Endothelial cell of umbilical vein (primary cell): Measurements from ENCODE around the gene ZRANB1. TPM values are rescaled to one million over a fixed set of nuclear protein-coding genes. Genes with fewer than 3 reads are reported as not detected.

ENCODE experiments used
- BruUV-seq: library from RNA; stranded (reverse); fragments of 400-500 nt; replicated peaks from 2 replicates; lab custom pipeline; 2021; lab: Mats Ljungman, UMichigan
- CTCF ChIA-PET: fragments of 300-600, 350-600 bp; sonication (Branson Sonifier 250); formaldehyde crosslinking; loops from one replicate; lab custom pipeline; 2021; ENCODE audit warnings: antibody characterized with exemption, inconsistent platforms; lab: Charles Lee
- POLR2A ChIA-PET: fragments of 300-600, 350-600 bp; sonication (Branson Sonifier 250); formaldehyde crosslinking; loops from one replicate; lab custom pipeline; 2021; ENCODE audit warnings: antibody characterized with exemption, inconsistent platforms; lab: Charles Lee
- DNase-seq: peaks from one replicate; pipeline ENCODE4 v3.0.0-alpha.2; 2011; ENCODE audit warnings: low read depth, low spot score
- FAIRE-seq: peaks from 2 replicates; lab custom pipeline; 2011; peaks lifted over from hg19 to GRCh38; lab: Jason Lieb, UNC
- H2AFZ ChIP-seq: 2 replicates; pipeline ENCODE4 v1.6.0; 2012; ENCODE audit warnings: low read depth, low read length, control low read depth, inconsistent platforms
- H3K27ac ChIP-seq: 2 replicates; pipeline ENCODE4 v1.5.1; 2011; ENCODE audit warnings: low read depth, mild to moderate bottlenecking, control low read depth, low read length, moderate library complexity; ENCODE audit not compliant: insufficient read depth
- H3K27me3 ChIP-seq, 2 experiments: 2 replicates each; pipeline versions ENCODE4 v1.6.0 to v1.6.1; 2011; ENCODE audit warnings: low read length in 2 of 2, mixed read lengths in 1 of 2; ENCODE audit not compliant: control insufficient read depth in 2 of 2, insufficient read depth in 2 of 2
- H3K36me3 ChIP-seq, 2 experiments: 2 replicates in 1 of 2; 3 replicates in 1 of 2; pipeline ENCODE4 v1.5.1; 2011; ENCODE audit warnings: low read length in 2 of 2, mild to moderate bottlenecking in 1 of 2, moderate library complexity in 1 of 2; ENCODE audit not compliant: control insufficient read depth in 2 of 2, insufficient read depth in 2 of 2; ENCODE audit errors: extremely low read depth in 1 of 2
- H3K4me1 ChIP-seq: 3 replicates; pipeline ENCODE4 v1.5.1; 2011; ENCODE audit warnings: mild to moderate bottlenecking, low read length; ENCODE audit not compliant: control insufficient read depth, insufficient read depth; ENCODE audit errors: extremely low read depth
- H3K4me2 ChIP-seq: 2 replicates; pipeline ENCODE4 v1.6.1; 2011; ENCODE audit warnings: low read length, control low read depth, mixed read lengths; ENCODE audit not compliant: insufficient read depth
- H3K4me3 ChIP-seq, 3 experiments: fragments of 200-600 bp in 1 of 3; sonication (generic), shearing (Covaris generic) in 1 of 3; replicated peaks in 1 of 3; 2 replicates each; pipeline ENCODE4 v1.5.1; 2011 to 2016; ENCODE audit warnings: control low read depth in 3 of 3, low read length in 3 of 3, mild to moderate bottlenecking in 2 of 3, inconsistent platforms in 1 of 3, low read depth in 1 of 3, moderate library complexity in 1 of 3; ENCODE audit not compliant: insufficient read depth in 1 of 3
- H3K79me2 ChIP-seq: 2 replicates; pipeline ENCODE4 v1.6.0; 2012; ENCODE audit warnings: low read length, inconsistent platforms; ENCODE audit not compliant: control insufficient read depth, insufficient read depth
- H3K9ac ChIP-seq: replicated peaks from 2 replicates; pipeline ENCODE3; 2011; ENCODE audit warnings: low read length, control low read depth; ENCODE audit not compliant: insufficient read depth; ENCODE audit errors: extremely low read depth
- H3K9me1 ChIP-seq: replicated peaks from 3 replicates; pipeline ENCODE4 v1.6.0; 2011; ENCODE audit warnings: mild to moderate bottlenecking, low read length; ENCODE audit not compliant: control insufficient read depth, insufficient read depth; ENCODE audit errors: extremely low read depth
- H3K9me3 ChIP-seq: replicated peaks from 2 replicates; pipeline ENCODE4 v1.5.1; 2012; ENCODE audit warnings: low read length, inconsistent platforms; ENCODE audit not compliant: control insufficient read depth, insufficient read depth
- H4K20me1 ChIP-seq: replicated peaks from 2 replicates; pipeline ENCODE3; 2011; ENCODE audit warnings: mild to moderate bottlenecking, low read length; ENCODE audit not compliant: control insufficient read depth, insufficient read depth; ENCODE audit errors: extremely low read depth
- CTCF ChIP-seq, 2 donors: IDR thresholded peaks; 1 replicate in 1 of 2; 2 replicates in 1 of 2; pipeline ENCODE4 v1.5.1; 2011; ENCODE audit warnings: low read length in 2 of 2, mild to moderate bottlenecking in 2 of 2, moderate library complexity in 2 of 2, control low read depth in 1 of 2, inconsistent platforms in 1 of 2, low read depth in 1 of 2; ENCODE audit not compliant: insufficient read depth in 1 of 2; ENCODE audit errors: extremely low read depth in 1 of 2
- EZH2 ChIP-seq: IDR thresholded peaks from 2 replicates; pipeline ENCODE4 v1.6.1; 2012; ENCODE audit warnings: borderline replicate concordance, low read depth, mild to moderate bottlenecking, moderate library complexity, low read length, inconsistent platforms; ENCODE audit not compliant: severe bottlenecking
- FOS ChIP-seq: IDR thresholded peaks from 2 replicates; pipeline ENCODE4 v1.6.1; 2011; ENCODE audit warnings: mild to moderate bottlenecking, low read length, moderate library complexity, borderline replicate concordance; ENCODE audit not compliant: insufficient read depth
- GATA2 ChIP-seq: IDR thresholded peaks from 2 replicates; pipeline ENCODE4 v1.7.0; 2011; ENCODE audit warnings: low read depth, mild to moderate bottlenecking, moderate library complexity, mixed read lengths, low read length; ENCODE audit not compliant: insufficient read length, insufficient read depth
- JUN ChIP-seq: IDR thresholded peaks from 2 replicates; pipeline ENCODE4 v1.6.1; 2011; ENCODE audit warnings: borderline replicate concordance, low read depth; ENCODE audit not compliant: insufficient read length, insufficient read depth
- MYC ChIP-seq: IDR thresholded peaks from one replicate; pipeline ENCODE4 v1.6.1; 2011; ENCODE audit warnings: mild to moderate bottlenecking, low read depth, low read length
- POLR2A ChIP-seq: IDR thresholded peaks from 2 replicates; pipeline ENCODE4 v1.6.1; 2012; ENCODE audit warnings: low read depth, mild to moderate bottlenecking, control low read depth, low read length
- POLR2AphosphoS5 ChIP-seq: IDR thresholded peaks from 2 replicates; pipeline ENCODE4 v1.6.1; 2012; ENCODE audit warnings: low read depth, mild to moderate bottlenecking, control low read depth, low read length, moderate library complexity; ENCODE audit not compliant: insufficient read depth
- dilution Hi-C: fragments of 300-500 bp; cut with MboI; formaldehyde crosslinking; loops from one replicate; pipeline ENCODE4 v1.15.0; 2019; ENCODE audit warnings: low sequenced_read_pairs; ENCODE audit not compliant: extremely low pct_ligation_motif_present
- intact Hi-C: fragments of 100-400 bp; cut with micrococcal nuclease; formaldehyde crosslinking; loops from one replicate; pipeline ENCODE4 v1.10.0; 2022
- polyA plus RNA-seq, 4 experiments: library from polyadenylated mRNA; depleted of rRNA in 3 of 4; stranded (reverse) in 3 of 4; unstranded in 1 of 4; fragments of >200 nt; gene quantifications; 2 replicates each; pipeline versions ENCODE4 v1.2.1 to v1.2.3, GENCODE V29; 2011 to 2012; ENCODE audit warnings: missing spikeins in 1 of 4
- total RNA-seq: library from RNA; stranded (reverse); gene quantifications from 2 replicates; pipeline ENCODE4 v1.2.3, GENCODE V29; 2021
- TF ChIP-seq, protein P1 (sequence below): IDR thresholded peaks from 2 replicates; pipeline ENCODE4 v1.6.1; 2011; ENCODE audit not compliant: insufficient read depth, insufficient read length

Gene ZRANB1
- total and polyA plus RNA-seq, 2 donors (not counting 3 experiments of a cell fraction or from before 2014, with no cell fraction given) = 6.2 to 17.7 TPM

DNA sequence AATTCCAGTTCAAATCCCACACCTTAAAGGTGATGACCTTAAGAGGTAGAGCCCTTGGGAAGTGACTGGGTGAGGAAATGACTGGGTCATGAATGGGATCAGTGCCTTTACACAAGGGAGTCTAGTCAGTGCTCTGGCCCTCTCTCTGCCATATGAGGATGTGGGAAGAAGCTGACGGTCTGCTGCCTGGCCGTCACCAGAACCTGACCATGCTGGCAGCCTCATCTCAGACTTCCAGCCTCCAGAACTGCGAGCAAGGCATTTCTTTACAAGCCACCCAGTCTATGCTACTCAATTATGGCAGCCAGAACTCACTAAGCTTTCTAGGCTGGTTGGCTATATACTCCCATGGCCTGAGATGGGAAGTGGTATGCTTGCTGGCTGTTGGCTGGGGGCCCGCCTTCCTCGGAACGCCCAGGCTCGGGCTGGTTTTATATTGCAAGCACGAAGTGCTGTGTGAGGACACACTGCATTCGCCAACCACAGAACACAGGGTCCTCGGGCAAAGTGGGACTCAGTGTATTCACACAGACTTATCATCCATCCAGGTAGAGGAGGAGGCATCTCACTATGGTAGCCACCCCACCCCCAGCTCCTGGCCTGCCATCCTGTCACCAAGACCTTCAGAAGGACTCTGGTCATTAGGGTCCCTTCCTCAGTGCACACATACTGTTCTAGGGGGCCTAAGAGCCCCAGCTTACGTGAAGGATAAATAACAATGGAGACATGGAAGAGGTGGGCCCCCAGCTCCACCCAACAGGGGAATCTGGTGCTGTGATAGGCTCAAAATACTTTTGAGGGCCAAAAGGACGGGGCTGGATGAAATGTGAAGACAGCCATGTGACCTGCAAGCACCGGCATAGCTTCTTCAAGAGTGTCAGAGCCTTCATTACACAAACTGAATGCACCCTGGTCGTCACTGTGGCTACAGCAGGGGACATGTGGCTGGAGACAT is 49.0 kb downstream of the ZRANB1 start:
- FAIRE-seq (no peak), DNase-seq (no peak)
- Histone ChIP-seq H3K9me3 (no peaks in the 10 kb centered on the region), H3K9me1 (no peaks in the 10 kb centered on the region), H3K4me3 (no peak overlapping the region), H3K27ac (no peak overlapping the region), H3K36me3 (peaks cover 28 to 44% of the 10 kb centered on the region in 2 experiments), H3K79me2 (no peaks in the 10 kb centered on the region), H3K4me2 (no peak overlapping the region), H4K20me1 (no peaks in the 10 kb centered on the region), H3K27me3 (no peaks in the 10 kb centered on the region), H3K9ac (no peak overlapping the region), H2AFZ (no peak overlapping the region), H3K4me1 (no peaks in the 10 kb centered on the region)
- TF ChIP-seq FOS (no peak), POLR2AphosphoS5 (peak; percentile 25), GATA2 (no peak)
- BruUV-seq = no TSS peak
- dilution Hi-C loops = no loop called here
- ChIA-PET CTCF (interaction anchor here (3.1 kb wide), 1 partner anchor 11 kb away, joined by 18 read pairs; no protein-coding TSS in a partner anchor), POLR2A (no interaction called here)
- intact Hi-C loops = loop anchor here (5.0 kb wide), 1 partner anchor 726 kb away; the partner anchor contains the start of gene EDRF1

DNA sequence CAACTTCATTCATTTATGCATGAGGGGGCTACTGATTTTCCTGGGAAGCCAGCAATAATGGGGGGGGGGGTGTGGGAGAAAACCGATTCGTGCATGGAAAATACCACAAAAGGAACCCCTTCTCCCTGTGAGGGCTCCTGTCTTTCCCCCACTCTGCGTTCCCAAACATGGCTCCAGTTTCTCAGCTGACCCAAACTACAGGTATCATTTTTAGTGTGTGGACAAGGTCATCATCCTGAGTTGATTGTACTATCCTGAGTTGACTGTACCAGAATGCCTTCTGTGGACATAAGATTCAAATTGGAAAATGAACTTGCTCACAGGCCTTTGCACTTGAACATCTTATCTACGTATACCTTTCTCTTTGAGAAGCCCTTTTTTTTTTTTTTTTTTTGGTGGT is 49.9 kb downstream of the ZRANB1 start:
- no TSS peak for BruUV-seq
- ChIA-PET CTCF (interaction anchor here (1.0 to 3.1 kb wide), 24 partner anchors 9 to 709 kb away, joined by 3 to 18 read pairs (median 5); no protein-coding TSS in a partner anchor), POLR2A (no interaction called here)
- Histone ChIP-seq H3K79me2 (no peaks in the 10 kb centered on the region), H3K4me2 (no peak overlapping the region), H3K4me3 (no peak overlapping the region), H3K36me3 (peaks cover 29 to 48% of the 10 kb centered on the region in 2 experiments), H3K9me1 (no peaks in the 10 kb centered on the region), H3K27me3 (no peaks in the 10 kb centered on the region), H3K4me1 (no peaks in the 10 kb centered on the region), H2AFZ (no peak overlapping the region), H4K20me1 (no peaks in the 10 kb centered on the region), H3K9me3 (no peaks in the 10 kb centered on the region), H3K9ac (no peak overlapping the region), H3K27ac (no peak overlapping the region)
- dilution Hi-C loops = no loop called here
- intact Hi-C loops = loop anchor here (1.0 to 5.0 kb wide), 6 partner anchors 65 to 725 kb away; partner anchors contain the start of gene EDRF1
- DNase-seq (no peak), FAIRE-seq (no peak)
- no peak for TF ChIP-seq JUN
- no peak for TF ChIP-seq CTCF (IDR thresholded peaks at IDR 0.05; ENCODE audit: extremely low read depth in 1 of 2, insufficient read depth in 1 of 2, low read depth in 1 of 2, low read length in 2 of 2)
- TF ChIP-seq, protein P1, sequence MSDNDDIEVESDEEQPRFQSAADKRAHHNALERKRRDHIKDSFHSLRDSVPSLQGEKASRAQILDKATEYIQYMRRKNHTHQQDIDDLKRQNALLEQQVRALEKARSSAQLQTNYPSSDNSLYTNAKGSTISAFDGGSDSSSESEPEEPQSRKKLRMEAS = no peak
- no peak for TF ChIP-seq POLR2A
- no peak for TF ChIP-seq FOS
- TF ChIP-seq EZH2 = no peak
- no peak for TF ChIP-seq POLR2AphosphoS5
- no peak for TF ChIP-seq MYC
- no peak for TF ChIP-seq GATA2
